Hematopoietic multipotent progenitor cell treated with erythropoietin and hydrocortisone succinate and interleukin-3 and kit ligand, for 8 days (in vitro differentiated cells): Measurements from ENCODE around the gene ABCA13.
"Not testable (repeated sequence)": the region's sequence is repeated elsewhere in the genome, so short reads cannot be mapped to it uniquely, and the experiment has no call there.

Source experiments
- DNase-seq: peaks from one replicate; pipeline ENCODE4 v3.0.0-alpha.2; 2015

The ABCA13 gene

DNA sequence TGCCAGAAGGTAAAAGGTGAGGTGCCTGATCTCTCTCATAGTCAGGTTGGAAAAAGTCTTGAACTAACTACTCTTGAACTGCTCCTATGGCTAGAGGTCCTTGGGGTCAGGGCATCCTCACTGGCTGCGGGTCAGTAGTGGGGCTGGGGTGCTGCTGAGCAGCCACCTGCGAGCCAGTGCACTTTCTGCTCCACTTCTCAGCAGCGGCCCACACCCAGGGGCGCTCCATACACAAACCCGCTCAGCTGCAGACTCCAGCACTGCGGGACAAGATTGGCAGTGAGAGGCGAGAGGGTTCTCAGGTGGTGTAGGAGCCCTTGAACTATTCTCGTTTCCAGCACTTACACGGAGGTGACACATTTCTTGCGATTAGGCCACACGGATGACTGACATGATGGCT, 6.0 kb downstream of the ABCA13 start:
- no peak for DNase-seq

DNA sequence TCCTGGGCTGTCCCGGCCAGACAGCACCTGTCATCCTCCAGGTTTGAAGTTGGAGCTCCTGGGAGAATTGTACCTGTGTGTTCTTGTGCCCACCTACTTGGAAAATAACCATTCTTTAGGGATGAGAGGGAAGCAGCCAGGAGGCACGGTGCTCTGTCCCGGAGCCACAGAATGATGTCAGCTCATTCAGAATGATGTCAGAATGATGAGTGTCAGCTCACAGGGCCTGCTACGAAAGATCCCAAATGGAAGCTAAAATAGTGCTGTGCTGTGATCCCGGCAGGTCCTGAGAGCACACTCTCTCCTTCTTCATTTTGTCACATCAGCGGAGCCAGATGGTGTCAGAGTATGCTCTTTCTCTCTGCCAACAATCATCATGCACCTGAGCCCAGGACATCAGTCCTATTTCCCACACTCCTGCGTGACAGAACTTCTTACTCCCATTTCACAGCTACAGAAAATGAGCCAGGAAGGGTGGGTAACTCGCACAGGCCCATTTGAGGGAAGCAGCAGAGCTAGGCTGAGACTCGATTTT, 8.3 kb downstream of the ABCA13 start:
- no peak for DNase-seq

DNA sequence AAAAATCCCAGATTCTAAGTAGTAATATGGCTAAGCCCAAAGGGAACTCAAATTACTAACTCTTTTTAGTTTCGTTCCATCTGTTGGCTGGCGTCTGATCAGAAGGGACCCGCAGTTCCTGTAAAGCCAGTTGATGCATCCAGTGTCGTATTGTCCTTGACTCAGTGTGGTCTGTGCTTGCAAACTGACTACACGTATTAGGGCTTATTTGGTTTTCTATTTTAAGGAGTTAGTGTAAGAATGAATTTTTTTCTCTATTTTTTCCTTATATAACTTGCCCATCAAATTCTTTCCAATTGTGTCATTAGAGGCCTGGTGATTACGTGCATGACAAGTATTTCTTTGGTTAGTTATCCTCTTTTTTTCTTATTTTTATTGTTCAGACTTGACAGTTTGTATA, 9.7 kb downstream of the ABCA13 start:
- no peak for DNase-seq

DNA sequence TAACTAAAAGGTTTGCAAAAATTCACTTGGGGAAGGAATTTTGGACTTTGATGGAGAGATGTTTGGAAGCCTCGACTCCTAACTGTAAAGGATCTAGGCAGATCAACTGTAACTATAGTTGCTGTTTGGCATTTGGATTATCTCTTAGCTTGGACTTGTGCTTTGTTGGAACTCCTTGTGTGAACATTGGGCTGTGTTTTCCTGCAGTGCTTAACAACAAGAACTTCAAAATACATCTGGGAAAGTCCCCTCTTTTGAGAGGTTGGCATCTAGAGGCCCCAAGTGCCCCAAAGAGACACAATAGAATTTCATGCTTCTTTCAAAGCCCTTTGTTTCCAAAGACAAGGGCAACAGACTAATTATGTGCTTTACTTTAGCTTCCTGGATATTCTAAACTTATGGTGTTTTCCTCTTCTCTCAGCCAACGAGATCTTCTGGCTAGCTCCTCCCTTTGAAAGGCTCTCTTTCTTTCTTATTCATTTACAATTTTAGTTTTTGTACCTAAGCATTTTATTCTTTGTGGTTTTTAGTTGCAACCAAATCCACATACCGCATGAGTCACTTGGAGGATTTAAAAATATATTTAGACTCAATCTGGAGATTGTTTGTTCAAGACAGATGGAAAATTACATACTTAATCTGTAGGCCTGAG, 11.6 kb downstream of the ABCA13 start:
- no peak for DNase-seq

- DNase-seq: no peak
Measured at GRCh38 chr7:48183370-48183743, 12.1 kb downstream of the ABCA13 start.

DNA sequence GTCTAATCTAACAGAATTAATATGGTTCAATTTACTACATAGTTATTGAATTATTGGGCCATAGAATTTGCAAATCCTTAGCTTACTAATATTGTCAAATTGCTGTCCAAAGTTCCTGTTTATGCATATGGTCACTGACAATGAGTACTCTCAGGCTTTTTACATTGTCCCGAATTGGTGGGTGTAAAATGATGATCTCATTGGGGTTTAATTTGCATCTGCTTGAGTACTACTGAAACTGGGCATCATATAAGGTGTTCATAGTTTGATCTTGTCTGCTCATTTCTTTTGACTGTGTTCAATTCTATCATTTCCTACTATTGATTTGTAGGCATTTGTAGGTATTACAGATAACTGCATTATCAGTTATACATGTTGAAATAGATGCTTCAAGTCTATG, 12.7 kb downstream of the ABCA13 start:
- DNase-seq: no peak

DNA sequence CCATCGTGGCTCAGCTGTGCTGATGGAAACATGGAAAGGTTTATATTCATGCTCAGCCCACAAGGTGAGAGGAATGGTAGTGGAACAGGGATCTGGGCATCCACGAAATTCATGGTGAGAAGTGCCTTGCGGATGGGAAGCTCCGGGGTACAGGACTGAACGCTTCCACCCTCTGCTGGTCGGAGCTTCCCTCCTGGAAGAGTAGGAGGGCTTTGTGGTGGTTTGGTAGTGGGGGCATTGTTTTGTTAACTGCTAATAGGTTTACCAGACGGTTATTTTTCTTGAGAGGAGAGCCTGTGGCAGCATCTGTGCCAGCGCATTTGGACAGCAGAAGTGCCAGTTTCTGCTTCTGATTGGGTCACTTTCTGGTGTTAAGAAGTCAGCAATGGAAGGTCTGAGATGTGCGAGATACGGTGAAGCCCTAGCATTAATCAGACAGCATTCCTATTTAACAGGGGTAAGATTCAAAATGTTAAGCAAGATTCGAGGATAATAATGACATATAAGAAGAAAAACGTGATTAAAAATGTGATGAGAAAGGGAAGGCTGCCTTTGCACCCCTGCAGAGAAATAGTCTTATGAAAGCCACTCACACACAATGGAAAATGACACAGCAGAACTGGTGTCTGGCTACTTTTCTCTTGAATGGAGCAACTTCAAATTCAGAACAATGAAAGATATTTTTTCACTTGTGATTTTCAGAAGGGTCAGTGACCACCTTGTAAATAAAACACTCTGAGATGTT, 17.7 kb downstream of the ABCA13 start:
- DNase-seq: no peak

DNA sequence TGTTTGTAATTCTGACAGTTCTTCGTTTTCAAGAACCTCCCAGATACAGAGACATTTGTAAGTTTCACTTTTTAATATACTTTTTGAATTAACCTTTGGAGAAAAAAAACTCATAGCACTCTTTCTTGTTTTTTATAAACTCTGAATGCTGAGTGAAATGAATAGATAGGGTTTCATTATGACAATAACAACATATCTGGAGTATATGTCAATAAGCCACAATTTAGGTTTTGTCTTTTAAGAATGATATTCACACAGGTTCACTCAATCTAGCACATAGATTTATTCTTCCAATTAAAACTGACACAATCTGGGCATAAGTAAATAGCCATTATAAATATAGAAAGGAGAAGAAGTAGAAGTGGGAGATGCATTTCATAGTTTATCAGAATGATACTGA, 21.7 kb downstream of the ABCA13 start:
- no peak for DNase-seq

DNA sequence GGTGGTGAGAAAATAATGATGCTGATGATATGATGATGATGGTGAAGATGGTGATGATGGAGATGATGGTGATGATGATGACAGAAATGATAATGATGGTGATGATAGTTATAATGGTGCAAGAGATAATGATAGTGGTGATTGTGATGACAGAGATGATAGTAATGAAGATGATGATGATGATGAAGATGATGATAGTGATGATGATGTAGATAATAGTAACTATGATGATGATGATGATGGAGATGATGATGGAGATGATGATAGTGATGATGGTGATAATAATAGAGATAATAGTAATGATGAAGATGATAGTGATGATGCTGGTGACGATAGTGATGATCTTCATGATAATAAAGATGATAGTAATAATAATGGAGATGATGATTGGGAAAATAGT, 22.2 kb downstream of the ABCA13 start:
- no peak for DNase-seq

- not testable (repeated sequence) for DNase-seq
Measured at GRCh38 chr7:48200946-48201589, 29.8 kb downstream of the ABCA13 start.

- DNase-seq: not testable (repeated sequence)
Measured at GRCh38 chr7:48202916-48203315, 31.7 kb downstream of the ABCA13 start.

DNA sequence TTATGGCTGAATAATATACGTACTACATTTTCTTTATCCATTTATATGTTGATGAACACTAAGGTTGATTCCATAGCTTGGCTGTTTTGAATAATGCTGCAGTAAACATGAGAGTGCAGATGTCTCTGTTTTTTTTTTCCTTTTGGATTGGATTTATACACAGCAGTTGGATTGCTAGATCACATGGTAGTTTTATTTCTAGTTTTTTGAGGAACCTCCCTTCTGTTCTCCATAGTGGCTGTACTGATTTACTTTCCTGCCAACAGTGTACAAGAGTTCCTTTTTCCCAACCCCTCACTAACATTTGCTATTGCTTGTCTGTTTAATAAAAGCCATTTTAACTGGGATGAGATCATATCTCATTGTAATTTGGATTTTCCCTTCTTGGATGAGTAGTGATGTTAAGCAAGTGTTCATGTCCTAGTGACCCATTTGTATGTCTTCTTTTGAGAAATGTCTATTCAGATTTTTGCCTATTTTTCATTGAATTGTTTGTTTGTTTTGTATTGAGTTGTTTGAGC, 36.0 kb downstream of the ABCA13 start:
- DNase-seq: no peak

DNA sequence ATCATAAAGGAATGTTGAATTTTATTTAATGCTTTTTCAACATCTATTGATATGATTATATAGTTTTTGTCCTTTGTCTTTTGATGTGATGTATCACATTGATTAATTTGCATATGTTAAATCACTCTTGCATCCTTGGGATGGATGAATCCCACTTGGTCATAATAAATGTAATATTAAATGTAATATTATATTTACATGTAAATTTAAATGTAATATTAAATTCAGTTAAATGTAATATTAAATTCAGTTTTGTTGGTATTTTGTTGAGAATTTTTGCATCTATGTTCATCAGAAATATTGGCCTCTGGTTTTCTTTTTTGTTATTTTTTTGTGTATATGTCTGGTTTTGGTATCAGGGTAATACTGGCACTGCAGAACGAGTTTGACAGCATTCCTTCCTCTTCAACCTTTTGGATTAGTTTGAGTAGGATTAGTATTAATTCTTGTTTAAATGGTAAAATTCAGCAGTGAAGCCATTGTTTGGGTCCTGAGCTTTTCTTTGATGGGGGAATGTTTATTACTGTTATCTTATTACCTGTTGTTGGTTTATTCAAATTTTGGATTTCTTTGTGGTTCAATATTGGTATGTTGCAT, 37.8 kb downstream of the ABCA13 start:
- DNase-seq: no peak

- DNase-seq: no peak
Measured at GRCh38 chr7:48213226-48213625, 42.0 kb downstream of the ABCA13 start.

DNA sequence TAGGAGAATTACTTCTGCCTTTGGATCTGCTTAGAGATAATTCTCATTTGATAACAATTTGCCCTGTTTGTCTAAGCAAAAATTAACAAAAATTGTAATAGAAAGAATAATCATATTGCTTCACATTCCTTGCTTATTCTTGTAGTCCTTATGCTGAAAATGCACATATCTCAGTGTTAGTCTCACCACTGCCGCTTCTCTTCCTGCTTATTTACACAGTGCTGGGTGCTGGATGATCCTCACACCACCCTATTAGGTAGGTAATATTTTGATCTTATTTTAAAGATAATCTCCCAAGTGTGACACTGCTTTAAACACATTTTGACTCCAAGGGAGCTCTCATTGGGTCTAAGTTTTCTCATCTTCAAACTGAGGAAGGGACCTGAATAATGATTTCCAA, 46.0 kb downstream of the ABCA13 start:
- no peak for DNase-seq

DNA sequence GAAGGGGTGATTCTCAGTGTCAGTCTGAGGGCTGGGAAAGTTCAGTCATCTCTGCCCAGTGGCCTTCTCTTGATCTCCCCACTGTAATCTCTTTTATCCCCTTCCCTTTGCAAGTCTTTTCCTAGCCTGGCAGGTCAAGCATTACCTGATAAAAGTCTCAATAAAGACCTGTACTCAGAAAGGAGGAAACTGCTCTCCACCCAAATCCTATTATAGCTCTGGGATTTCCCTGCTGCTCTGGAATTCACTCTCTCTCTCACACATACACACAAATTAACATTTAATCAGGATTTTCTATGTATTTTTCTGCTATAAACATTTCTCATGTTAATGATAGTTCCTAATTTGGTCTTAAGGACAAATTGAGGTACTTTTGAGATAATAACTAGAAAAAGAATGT, 46.5 kb downstream of the ABCA13 start:
- DNase-seq: no peak

DNA sequence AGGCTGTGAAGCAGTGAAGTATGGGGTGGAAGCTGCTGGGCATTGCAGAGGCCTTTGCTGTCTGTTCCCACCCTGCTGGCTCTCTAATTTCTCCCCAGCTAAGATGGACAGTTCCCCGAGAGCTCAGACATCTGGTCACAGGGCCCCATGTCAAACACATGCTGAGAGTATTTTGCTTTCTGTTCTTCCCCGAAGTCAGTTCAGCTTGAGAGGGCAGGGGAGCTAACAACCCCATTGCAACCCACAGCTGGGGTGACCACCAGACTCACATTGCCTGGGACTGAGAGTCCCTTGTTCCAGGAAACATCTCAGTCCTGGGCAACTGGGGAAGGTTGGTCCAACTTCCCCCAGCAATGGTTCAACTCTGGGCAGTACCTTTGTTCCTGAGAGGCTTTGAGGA, 52.8 kb downstream of the ABCA13 start:
- DNase-seq: no peak

GRCh38 chr7:48225101-48225500, 53.8 kb downstream of the ABCA13 start:
- no peak for DNase-seq

GRCh38 chr7:48237354-48237753, 66.1 kb downstream of the ABCA13 start:
- no peak for DNase-seq

DNA sequence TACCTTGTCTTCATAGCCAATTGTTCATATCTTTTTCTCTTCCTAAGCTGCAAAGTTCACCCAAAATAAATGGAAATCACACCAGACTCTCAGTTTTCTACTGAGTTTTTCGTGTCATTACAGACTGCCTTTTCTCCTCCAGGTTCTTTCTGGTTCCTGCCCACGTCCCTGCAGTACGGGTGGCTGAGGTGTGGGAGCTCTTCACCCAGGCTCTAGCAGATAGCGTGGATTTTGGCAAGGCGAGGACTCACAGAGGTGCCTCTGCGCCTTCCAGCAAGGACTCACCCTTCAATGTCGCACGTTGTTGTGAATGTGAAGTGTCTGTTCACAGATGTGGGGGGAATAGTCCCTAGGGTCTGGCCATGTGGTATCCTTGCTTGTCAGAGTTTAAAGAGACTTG, 71.6 kb downstream of the ABCA13 start:
- no peak for DNase-seq

DNA sequence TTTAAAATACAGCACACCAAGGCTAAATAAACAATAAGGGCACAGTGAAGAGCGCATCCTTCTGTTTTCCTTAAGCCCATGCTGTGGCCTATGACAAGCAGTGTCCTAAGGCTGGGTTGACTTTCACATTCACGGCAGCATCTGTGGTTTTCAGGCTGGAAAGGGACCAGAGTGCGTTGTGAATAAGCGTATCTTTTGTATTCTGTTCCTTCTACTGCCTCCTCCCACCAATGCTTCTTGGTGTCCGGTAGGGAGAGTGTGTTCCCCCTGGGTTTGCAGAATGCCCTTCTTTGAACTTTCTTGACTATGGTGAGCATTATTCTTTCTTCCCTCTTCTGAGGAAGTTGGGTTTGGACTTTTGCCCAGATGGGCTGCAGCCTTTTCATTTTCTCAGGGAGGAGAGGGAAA, 73.6 kb downstream of the ABCA13 start:
- DNase-seq: no peak

DNA sequence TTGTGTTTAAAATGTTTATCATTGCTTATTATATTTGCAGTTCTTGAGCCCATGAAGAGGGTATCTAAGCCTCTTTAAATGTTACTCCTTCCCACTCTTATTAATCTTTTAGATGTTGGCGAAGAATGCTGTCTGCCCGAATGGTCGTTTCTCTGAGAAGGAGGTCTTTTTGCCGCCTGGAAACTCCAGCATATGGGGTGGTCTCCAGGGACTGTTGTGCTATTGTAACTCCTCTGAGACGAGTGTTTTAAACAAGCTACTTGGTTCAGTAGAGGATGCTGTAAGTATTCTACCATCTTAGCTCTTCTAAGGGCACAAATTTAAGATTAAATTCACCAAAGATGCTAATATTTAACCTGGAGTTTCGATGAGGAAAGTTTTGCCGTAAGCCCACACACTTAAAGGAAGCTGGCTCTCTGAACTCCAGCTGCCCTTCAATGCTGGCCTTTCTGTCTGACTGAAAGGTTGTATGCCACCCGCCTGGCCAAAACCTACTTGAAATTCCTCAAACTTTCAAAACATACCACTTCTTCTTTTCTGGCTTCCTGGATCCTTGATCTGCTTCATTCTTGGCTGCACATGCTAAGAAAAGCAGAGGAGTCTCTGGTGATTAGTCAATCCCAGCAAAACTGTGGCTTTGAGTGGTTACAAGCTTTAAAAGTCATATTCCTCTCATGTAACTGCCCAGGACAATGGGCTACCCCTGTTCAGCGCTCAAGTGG, 74.7 kb downstream of the ABCA13 start:
- no peak for DNase-seq

DNA sequence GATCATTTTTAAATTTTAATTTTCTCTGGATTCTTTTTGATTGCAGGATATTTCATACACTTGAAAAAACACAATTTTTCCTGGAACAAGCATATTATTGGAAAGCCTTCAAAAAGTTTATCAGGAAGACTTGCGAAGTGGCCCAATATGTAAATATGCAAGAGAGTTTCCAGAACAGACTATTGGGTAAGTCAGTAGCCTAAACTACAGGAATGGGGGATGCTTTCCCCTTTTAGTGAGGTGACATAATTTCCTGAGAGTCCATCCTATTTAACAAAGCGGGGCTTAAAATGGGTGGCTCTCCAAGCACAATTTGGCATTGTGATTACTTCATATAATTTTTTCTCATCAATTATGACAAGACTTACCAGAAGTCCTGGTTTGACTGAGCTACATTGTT, 77.9 kb downstream of the ABCA13 start:
- DNase-seq: no peak
